ENCODE measurements around the gene AFG3L2.

DNA sequence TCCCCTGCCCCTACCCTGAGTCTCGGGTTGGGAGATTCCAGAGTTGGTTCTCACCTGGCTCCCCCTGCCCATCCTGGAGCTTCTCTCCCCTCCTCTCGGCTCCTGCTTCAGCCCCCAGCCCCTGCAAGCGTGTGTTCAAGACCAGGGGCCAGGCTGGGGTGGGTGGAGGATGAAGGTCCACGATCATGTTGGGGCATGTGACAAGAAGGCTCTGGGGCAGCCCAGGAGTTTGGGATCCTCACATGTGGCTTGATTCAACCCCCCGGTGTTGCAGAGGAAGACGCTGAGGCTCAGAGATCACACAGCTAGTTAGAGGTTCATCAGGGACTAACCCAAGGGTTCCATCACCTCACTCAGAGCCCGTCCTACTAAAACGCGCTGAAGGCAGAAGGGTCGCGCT, 83.2 kb downstream of the AFG3L2 start:
- TF ChIP-seq, protein P1, sequence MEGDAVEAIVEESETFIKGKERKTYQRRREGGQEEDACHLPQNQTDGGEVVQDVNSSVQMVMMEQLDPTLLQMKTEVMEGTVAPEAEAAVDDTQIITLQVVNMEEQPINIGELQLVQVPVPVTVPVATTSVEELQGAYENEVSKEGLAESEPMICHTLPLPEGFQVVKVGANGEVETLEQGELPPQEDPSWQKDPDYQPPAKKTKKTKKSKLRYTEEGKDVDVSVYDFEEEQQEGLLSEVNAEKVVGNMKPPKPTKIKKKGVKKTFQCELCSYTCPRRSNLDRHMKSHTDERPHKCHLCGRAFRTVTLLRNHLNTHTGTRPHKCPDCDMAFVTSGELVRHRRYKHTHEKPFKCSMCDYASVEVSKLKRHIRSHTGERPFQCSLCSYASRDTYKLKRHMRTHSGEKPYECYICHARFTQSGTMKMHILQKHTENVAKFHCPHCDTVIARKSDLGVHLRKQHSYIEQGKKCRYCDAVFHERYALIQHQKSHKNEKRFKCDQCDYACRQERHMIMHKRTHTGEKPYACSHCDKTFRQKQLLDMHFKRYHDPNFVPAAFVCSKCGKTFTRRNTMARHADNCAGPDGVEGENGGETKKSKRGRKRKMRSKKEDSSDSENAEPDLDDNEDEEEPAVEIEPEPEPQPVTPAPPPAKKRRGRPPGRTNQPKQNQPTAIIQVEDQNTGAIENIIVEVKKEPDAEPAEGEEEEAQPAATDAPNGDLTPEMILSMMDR (IDR thresholded peaks at IDR 0.05), result no peak
- no peak for TF ChIP-seq POLR2AphosphoS5 (IDR thresholded peaks at IDR 0.05)

Data from prostate gland (tissue), 2 donors.